Peyer's patch (tissue), 4 donors: ENCODE measurements around the gene TBC1D9B.

ENCODE experiments used
- CTCF ChIP-seq, 6 experiments: fragments of 450-650 bp in 4 of 6; fragments of 200-600 bp in 2 of 6; sonication (generic) in 1 of 6; IDR thresholded peaks; one replicate each; pipeline ENCODE4 v1.5.1; 2017 to 2019; ENCODE audit warnings: antibody characterized with exemption in 6 of 6, mild to moderate bottlenecking in 3 of 6, moderate library complexity in 1 of 6
- POLR2A ChIP-seq, 2 donors: fragments of 450-650 bp; IDR thresholded peaks; one replicate each; pipeline ENCODE4 v1.5.1; 2017; ENCODE audit warnings: antibody characterized with exemption in 2 of 2, mild to moderate bottlenecking in 2 of 2, moderate library complexity in 2 of 2

- TF ChIP-seq CTCF (IDR thresholded peaks at IDR 0.05) (no peak), POLR2A (IDR thresholded peaks at IDR 0.05) (no peak)
Measured at GRCh38 chr5:179869641-179870402, 37.9 kb downstream of the TBC1D9B start.
